NK-92 treated with Interleukin-12 subunit alpha and Interleukin-12 subunit beta, amount 100 ng/mL, for 24 hours (cell line): ENCODE measurements around the gene RABL6.
"Not testable (repeated sequence)": the region's sequence is repeated elsewhere in the genome, so short reads cannot be mapped to it uniquely, and the experiment has no call there.

ENCODE experiments used
- DNase-seq: peaks from one replicate; lab custom pipeline; 2025; lab: John Stamatoyannopoulos, UW

RABL6 gene

DNA sequence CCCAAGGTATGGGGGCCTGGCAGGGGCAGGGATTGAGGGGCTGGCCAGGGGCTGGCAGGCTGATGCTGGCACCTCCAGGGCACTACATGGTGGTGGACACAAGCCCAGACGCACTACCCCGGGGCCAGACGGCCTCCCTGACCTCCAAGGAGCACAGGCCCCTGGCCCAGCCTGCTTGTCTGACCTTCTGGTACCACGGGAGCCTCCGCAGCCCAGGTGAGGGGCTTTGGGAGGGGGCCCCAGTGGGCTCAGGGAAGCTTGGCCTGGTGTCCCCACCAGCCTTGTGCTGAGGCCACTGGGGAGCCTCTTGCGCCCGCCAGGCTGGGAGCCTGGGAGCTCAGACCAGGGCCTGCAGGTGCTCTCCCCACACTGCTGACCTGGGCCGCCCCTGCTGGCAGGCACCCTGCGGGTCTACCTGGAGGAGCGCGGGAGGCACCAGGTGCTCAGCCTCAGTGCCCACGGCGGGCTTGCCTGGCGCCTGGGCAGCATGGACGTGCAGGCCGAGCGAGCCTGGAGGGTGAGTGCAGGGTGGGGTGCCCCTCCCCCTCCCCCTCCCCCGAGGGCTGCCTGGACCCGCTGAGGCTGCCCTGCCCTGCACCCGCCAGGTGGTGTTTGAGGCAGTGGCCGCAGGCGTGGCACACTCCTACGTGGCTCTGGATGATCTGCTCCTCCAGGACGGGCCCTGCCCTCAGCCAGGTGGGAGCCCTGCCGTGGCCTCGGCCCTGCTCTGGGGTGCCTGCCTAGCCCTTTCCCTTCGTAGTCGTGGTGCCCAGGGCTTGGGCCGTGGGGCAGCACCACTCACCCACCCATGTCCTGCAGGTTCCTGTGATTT, 50.0 kb downstream of the RABL6 start:
- no peak for DNase-seq

DNA sequence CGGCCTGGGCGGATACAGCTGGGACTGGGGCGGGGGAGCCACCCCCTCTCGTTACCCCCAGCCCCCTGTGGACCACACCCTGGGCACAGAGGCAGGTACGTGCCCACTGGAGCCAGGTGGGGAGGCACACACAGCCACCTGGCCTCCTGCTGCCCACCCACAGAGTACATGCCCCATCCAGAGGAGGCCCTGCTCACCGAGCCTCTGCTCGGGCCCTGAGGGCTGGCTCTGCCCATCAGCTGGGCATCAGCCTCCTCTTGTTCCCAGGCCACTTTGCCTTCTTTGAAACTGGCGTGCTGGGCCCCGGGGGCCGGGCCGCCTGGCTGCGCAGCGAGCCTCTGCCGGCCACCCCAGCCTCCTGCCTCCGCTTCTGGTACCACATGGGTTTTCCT, 50.7 kb downstream of the RABL6 start:
- DNase-seq = no peak

DNA sequence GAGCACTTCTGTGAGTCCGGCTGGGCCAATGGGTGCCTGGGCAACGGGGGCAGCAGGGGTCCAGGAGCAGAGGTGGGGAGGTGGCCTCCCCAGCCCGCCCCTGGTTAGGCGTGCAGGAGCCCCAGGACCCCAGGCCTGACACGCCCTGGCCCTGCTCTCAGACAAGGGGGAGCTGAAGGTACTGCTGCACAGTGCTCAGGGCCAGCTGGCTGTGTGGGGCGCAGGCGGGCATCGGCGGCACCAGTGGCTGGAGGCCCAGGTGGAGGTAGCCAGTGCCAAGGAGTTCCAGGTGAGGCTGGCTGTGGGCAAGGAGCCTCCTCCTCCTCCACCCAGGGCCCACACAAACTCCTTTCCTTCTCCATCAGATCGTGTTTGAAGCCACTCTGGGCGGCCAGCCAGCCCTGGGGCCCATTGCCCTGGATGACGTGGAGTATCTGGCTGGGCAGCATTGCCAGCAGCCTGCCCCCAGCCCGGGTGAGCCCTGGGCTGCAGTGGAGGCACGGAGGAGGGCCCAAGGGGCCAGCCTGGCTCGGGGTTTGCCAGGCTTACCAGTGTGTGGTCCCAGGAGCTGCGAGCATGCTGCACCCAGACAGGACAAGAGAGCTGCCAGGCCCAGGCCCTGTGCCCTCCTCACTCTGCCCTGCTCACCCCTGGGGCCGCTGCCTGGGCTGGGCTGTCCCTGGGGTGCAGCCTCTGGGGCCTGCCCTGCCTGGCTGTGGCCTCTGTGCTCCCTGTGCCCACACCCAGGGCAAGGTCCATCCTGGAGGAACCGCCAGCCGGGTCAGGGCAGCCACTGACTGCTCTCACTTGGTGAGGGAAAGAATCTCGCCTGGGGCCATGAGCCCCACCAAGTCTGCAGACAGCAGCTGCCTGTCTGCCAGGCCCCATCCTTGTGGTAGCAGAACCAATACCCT, 51.4 kb downstream of the RABL6 start:
- DNase-seq = no peak

DNA sequence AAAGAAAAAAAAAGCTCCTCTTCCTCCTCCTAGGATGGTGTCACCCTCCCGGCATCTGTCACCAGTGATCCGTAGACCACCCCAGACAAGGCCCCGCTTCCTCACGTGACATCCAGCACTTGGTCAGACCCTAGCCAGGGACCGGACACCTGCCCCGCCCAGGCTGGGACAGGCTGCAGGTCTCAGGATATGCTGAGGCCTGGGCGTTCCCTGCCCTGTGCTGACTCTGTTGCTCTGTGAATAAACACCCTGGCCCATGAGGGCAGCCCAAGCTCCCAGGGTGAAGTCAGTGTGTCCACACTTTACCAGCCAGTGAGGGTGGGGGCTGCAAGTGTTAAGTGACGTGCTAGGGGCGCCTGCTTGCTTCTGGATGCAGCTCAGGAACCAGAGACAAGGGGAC, 52.8 kb downstream of the RABL6 start:
- DNase-seq = no peak

DNA sequence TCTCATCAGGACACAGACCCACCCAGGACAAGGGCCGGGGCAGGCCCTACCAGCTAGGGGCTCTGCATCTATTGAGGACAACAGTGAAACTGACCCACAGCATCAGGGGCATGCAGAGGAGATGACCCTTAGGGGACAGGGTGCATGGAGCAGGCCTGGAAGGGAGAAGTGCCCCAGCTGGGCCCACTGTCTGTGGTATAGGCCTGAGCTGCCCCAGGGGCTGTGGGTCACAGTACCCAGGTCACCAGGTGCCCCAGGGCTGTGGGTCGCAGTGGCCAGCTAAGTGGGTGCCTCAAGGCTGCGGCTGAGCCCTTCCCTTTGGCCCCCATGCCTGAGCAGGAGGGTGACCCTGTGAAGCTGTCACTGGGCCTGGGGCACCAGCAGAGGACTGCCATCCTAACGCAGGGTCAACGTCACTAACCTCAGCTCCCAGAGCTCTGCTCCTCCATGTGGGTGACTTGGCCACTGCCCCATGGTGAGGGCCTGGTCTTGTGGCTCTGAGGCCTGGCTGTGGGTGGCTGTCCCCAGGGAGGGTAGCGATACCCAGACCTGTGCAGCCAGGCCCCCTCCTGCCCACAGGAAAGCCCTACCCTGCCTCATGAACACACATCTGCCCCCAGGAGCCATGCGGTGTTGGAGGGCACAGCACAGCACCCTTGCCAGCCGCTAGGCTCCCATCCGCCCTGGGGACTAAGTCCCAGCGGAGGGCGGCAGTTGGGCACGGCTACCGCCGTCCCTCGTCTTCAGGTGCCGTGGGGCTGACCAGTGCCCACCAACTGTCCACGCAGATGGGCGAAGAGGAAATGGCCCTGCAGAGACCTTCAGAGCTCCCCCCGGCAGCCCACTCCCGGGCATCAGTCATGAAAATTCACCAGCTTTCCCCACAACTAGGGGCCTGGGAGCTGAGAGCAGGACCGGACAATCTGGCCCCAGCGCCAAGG, 53.5 kb downstream of the RABL6 start:
- no peak for DNase-seq

DNA sequence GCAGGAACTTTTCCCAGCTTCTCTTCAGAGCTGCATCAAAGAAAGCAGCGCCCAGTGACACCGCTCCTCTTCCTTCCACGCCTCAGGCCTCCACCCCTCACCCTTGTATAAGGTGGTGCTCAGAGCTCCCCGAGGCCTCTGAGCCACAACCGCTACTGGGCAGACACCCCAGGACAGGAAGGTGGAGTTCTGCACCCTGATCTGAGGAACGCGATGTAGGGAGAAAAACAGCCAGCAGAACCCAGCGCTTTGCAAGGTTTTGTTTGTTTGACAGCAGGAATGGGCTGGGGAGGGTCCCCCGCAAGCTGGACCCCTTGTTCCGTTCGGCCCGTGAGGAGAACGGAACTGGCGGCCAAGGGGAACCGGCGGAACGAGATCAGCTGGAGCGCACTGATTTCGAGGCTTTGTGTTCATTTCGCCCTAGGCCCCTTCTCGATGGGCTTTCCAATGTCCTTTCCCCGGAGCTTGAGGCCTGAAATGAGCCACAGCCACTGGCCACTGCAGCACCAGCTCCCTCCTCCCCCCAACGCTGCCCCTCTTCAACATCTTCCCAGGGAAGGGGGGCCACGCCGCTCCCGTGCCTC, 54.2 kb downstream of the RABL6 start:
- DNase-seq = no peak

DNA sequence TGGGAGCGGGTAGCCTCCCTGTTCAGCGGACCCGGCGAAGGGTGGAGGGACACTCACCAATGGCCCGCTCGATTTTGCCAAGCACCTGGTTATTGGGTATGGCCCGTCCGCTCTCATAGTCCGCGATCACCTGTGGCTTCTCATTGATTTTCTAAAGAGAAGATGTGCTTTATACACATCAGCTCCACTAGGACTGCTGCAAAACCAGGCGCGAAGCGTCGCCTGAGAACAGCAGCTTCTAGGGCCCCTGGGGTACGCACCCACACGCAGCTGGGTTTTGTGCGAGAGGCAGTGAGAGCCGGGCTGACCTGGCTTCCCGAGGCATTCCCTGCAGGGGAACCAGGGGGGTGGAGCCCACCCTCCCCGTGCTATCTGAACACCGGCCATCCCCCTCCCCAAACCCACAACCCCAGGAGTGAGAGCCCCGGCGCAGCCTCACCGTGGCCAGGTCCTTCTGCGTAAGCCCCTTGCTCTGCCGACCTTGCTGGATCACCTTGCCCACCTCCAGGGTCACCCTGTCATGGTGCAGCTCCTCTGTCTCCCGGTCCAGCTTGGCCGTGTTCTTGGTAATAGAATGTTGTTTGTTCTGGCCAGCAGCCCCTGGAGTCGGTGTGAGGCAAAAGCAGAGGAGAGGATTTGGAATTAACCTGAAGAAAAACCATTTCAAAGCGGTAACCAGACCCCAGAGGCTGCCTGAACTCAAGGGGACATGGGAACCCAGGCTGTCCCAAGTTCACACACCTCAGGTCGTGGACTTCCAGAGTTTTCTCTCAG, 55.3 kb downstream of the RABL6 start:
- DNase-seq = no peak

DNA sequence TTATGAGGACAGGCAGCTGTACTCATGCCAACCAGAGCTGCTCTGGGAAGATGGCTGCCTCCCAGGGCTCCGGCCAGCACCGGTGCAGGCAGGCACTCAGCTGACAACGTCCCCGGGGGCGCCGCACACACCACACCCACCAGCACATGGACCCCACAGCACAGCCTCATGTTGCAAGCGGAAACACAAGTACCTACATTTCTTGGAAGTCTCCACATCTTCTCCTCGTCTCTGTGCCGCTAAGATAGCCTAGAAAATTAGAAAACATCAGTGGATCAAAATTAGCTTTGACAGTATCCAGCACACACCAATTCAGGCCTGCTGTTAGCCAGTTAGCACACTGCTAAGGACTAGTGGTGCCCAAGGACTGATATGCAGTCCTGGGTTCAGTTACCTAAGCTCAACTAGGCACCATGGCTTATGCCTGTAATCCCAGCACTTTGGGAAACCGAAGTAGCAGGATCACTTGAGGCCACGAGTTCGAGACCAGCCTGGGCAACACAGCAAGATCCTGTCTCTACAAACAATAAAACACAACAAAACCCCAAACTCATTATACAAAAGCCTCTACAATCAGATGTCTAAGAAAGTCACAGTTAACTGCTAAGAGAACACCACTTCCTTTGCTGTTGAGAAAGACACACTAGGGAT, 56.0 kb downstream of the RABL6 start:
- DNase-seq = no peak

DNA sequence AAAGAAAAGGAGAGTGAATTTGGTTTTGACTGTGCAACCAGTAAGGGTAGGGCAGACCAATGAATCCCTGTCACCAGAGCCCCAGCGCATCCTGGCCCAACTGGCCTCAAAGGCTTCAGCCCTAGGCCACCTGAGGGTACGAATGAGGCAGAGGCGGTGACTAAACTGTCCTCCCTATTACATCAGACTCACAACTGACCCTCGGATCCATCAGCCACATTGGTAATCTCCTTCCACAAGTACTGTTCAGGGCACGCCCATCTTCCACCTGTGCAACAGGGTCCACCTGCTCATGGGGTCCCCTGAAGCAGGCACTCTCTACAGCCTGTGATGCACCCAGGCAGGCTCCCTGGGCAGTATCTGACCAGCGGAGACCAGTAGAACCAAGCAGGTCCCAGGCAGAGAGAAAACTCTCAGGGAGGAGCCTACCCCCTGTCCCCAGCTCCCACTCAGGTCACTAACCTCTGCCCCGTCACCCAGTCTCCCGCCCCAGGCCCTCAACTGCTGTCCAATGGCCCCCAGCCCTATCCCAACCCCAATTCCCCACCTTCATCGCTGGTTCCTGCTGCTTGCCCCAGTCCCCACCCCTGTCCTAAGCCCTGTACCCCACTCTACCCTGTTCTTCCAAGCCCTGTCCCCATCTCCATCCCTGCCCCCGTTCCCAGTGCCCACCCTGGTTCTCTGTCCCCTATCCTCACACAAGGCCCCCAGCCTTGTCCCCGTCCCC, 57.5 kb downstream of the RABL6 start:
- no peak for DNase-seq

DNA sequence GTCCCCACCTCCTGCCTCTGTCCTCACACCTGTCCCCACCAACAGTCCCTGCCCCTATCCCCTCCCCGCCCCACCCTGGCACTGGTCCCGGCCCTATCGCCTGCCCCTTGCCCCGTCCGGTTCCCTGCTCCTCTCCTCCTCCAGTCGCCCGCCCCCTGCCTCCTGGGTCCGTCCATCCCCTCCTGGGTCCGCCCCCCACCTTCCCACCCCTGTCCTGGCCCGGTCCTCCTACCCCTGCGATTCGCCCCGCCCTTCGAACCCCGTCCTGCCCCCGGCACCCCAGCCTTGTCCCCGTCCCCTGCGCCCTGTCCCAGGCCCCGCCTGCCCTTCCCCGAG, 58.0 kb downstream of the RABL6 start:
- DNase-seq = no peak

DNA sequence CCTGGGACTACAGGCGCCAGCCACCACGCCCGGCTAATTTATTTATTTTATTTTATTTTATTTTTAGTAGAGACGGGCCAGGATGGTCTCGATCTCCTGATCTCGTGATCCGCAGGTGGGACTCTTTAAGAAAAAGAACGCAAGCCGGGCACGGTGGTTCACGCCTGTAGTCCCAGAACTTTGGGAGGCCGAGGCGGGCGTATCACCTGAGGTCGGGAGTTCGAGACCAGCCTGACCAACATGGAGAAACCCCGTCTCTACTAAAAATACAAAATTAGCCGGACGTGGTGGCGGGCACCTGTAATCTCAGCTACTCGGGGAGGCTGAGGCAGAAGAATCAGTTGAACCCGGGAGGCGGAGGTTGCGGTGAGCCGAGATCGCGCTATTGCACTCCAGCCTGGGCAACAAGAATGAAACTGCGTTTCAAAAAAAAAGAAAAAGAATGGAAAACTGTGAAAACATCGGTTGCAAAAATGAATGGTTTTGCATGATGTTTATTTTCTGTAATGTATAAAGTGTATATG, 59.2 kb downstream of the RABL6 start:
- DNase-seq = not testable (repeated sequence)

DNA sequence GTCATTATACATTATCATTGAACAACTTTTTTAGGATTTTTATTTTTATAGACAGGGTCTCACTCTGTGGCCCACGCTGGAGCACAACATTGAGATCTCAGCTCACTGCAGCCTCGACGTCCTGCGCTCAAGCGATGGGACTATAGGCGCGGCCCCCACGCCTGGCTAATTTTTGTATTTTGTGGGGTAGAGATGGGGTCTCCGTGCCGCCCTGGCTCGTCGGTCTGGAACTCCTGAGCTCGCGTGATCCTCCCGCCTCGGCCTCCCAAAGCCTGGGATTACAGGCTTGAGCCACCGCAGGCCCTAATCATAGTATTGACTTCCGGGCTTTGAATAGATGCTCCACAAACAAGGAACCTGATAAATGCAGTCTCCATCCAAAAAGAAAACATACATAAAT, 59.7 kb downstream of the RABL6 start:
- no peak for DNase-seq

DNA sequence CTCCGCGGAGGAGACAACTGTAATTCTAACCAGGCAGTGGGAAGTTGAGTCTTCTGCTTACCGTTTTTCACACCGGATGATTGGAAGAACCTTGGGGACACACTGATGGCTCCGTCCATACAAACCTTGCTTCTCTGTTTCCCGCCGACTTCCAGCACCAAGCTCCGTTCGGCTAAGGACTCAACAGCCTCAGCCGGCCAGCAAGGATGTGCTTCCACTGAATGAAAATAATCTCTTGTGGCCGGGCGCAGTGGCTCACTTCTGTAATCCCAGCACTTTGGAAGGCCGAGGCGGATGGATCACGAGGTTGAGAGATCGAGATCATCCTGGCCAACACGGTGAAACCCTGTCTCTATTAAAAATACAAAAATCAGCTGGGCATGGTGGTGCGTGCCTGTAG, 60.2 kb downstream of the RABL6 start:
- DNase-seq = no peak

DNA sequence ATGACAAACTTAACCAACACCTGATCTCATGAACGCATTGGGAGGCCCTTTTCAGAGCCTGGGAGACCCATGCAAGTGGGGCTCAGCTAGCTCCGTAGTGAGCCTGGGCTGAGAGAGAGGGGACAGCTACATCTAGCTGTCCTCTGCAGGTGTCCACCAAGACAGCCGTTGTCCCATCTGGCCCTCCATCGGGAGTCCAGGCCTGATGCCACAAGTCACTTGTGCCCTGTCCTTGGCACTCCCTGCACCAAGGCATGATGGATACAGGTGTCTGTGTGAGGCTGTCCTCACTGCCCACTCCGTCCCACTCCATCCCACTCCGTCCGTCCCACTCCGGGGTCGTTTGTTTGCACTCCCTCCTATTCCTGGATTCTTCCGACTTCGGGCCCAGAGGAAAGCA, 60.9 kb downstream of the RABL6 start:
- DNase-seq = no peak

DNA sequence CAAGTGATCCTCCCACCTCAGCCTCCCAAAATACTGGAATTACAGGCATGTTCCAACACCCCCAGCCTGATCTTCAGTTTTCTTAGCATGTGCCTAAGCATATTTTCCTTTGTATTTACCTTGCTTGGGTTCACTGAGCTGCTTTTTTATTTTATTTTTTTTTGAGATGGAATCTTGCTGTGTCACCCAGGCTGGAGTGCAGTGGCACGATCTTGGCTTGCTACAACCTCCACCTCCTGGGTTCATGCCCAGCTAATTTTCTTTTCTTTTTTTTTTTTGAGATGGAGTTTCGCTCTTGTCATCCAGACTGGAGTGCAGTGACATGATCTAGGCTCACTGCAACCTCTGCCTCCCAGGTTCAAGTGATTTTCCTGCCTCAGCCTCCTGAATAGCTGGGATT, 61.9 kb downstream of the RABL6 start:
- not testable (repeated sequence) for DNase-seq

DNA sequence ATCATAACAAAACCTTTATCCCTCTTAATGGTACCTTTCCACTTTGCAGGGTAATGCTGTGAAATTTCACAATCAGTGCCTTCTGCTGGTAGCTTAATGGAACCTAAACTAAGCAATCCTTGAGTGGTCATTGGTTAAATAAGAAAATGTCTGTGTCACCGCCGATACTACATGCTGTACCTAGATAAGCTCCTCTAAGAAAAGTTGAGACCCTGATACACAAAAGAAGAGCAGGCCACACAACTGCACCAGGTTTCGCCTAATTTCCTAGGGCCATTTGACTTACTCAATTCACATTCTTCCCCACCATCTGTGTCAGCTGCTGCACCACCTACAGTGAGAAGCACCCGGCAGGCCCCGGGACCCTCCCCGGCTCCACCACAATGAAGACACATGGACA, 67.4 kb downstream of the RABL6 start:
- no peak for DNase-seq

DNA sequence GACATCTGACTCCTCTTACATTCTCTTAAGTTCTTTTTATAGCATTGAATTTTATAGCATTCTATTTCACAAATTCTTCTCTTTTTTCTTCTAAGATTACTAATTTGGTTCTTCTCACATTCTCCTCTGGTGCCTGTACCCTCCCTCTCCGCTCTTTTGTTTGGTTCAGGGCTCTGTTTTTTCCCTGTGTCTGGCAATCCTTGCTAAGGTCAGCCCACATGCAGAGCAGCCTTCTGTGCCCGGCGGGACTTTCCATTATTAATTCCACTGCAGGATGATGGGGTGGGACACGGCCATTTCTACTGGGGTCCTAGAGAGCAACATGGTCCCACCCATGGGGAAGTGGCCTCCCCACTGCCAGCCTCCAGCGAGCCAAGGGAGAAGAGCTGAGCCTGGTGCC, 68.7 kb downstream of the RABL6 start:
- no peak for DNase-seq

DNA sequence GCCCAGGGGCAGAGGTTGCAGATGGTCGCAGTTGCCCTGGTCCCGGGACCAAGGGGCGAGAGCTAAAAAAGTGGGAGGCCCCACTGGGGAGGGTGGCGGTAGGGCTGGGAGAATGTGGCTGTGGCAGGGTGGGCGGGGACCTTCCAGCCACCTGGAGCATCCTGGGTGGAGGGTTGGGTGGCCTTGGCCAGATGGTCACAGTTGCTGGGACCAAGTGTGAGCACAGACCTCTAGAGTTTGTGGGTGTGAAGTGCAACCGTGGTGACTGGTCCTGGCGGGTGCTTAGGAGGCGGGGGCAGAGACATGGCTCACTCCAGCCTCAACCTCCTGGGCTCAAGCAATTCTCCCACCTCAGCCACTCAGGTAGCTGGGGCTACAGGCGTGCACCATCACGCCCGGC, 72.9 kb downstream of the RABL6 start:
- DNase-seq = no peak

DNA sequence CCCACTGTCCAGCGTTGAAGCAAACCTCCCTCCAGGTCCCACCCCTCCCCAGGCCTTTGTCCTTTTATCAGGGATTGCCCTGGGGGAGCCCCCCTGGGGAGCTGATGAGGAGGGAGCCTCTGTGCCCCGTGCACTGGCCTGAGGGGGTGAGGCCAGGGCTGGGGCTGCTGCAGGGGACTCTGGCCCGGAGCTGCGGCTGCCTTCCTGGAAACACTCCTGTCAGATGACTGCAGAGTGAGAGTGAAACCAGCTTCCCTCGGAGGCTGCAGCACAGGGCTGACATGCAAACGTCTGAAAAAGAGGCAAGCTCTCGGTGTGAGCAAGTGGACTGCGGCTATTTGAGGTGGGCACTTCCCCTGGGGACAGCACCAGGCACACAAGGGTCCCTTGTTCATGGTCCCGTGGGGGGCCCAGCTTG, 74.0 kb downstream of the RABL6 start:
- no peak for DNase-seq
